IPS-18c (cell line): Measurements from ENCODE around the gene DTX4.

ENCODE experiments used
- H3K4me3 ChIP-seq: 2 replicates; pipeline ENCODE4 v1.7.0; 2013; ENCODE audit warnings: low read depth, mild to moderate bottlenecking, low read length, moderate library complexity; ENCODE audit not compliant: insufficient read depth
- H3K9me3 ChIP-seq: one replicate; pipeline ENCODE4 v1.6.1; 2013; ENCODE audit warnings: mild to moderate bottlenecking, low read length, moderate library complexity; ENCODE audit not compliant: control insufficient read depth, insufficient read depth

DTX4 gene

GRCh38 chr11:59184691-59185339 lies 12.9 kb downstream of the DTX4 start:
- H3K4me3 ChIP-seq, result no peak overlapping the region

GRCh38 chr11:59185386-59185945 lies 13.5 kb downstream of the DTX4 start:
- Histone ChIP-seq H3K4me3 (no peak overlapping the region), H3K9me3 (no peaks in the 10 kb centered on the region)

More at GRCh38 chr11:59184691-59185339, 12.9 kb downstream of the DTX4 start:
- no peaks in the 10 kb centered on the region for H3K9me3 ChIP-seq

- Histone ChIP-seq H3K4me3 (no peak overlapping the region), H3K9me3 (no peaks in the 10 kb centered on the region)
These were observed 14.2 kb downstream of the DTX4 start for GRCh38 chr11:59186130-59186594.

GRCh38 chr11:59187035-59187434 lies 15.1 kb downstream of the DTX4 start:
- H3K9me3 ChIP-seq, result no peaks in the 10 kb centered on the region
- H3K4me3 ChIP-seq, result no peak overlapping the region

GRCh38 chr11:59187587-59187986 lies 15.7 kb downstream of the DTX4 start:
- H3K9me3 ChIP-seq, result no peaks in the 10 kb centered on the region

GRCh38 chr11:59188954-59189353 lies 17.0 kb downstream of the DTX4 start:
- Histone ChIP-seq H3K9me3 (no peaks in the 10 kb centered on the region), H3K4me3 (no peak overlapping the region)

More at GRCh38 chr11:59187587-59187986, 15.7 kb downstream of the DTX4 start:
- no peak overlapping the region for H3K4me3 ChIP-seq

- Histone ChIP-seq H3K4me3 (no peak overlapping the region), H3K9me3 (no peaks in the 10 kb centered on the region)
These were observed 18.1 kb downstream of the DTX4 start for GRCh38 chr11:59189986-59190385.

- Histone ChIP-seq H3K9me3 (no peaks in the 10 kb centered on the region), H3K4me3 (no peak overlapping the region)
These were observed 19.2 kb downstream of the DTX4 start for GRCh38 chr11:59191095-59191494.

GRCh38 chr11:59191890-59192289 lies 20.0 kb downstream of the DTX4 start:
- Histone ChIP-seq H3K9me3 (no peaks in the 10 kb centered on the region), H3K4me3 (no peak overlapping the region)

GRCh38 chr11:59192446-59193020 lies 20.6 kb downstream of the DTX4 start:
- H3K9me3 ChIP-seq, result no peaks in the 10 kb centered on the region
- no peak overlapping the region for H3K4me3 ChIP-seq

GRCh38 chr11:59193587-59194130 lies 21.7 kb downstream of the DTX4 start:
- Histone ChIP-seq H3K4me3 (no peak overlapping the region), H3K9me3 (no peaks in the 10 kb centered on the region)

GRCh38 chr11:59195586-59195985 lies 23.7 kb downstream of the DTX4 start:
- H3K4me3 ChIP-seq, result no peak overlapping the region

GRCh38 chr11:59196777-59197176 lies 24.8 kb downstream of the DTX4 start:
- Histone ChIP-seq H3K4me3 (no peak overlapping the region), H3K9me3 (no peaks in the 10 kb centered on the region)

More at GRCh38 chr11:59195586-59195985, 23.7 kb downstream of the DTX4 start:
- no peaks in the 10 kb centered on the region for H3K9me3 ChIP-seq

- H3K9me3 ChIP-seq, result no peaks in the 10 kb centered on the region
- H3K4me3 ChIP-seq, result no peak overlapping the region
These were observed 26.1 kb downstream of the DTX4 start for GRCh38 chr11:59197991-59198390.

GRCh38 chr11:59198726-59199125 lies 26.8 kb downstream of the DTX4 start:
- no peak overlapping the region for H3K4me3 ChIP-seq
- H3K9me3 ChIP-seq, result no peaks in the 10 kb centered on the region

GRCh38 chr11:59199546-59200422 lies 27.9 kb downstream of the DTX4 start:
- Histone ChIP-seq H3K9me3 (no peaks in the 10 kb centered on the region), H3K4me3 (no peak overlapping the region)

- H3K9me3 ChIP-seq, result no peaks in the 10 kb centered on the region
- no peak overlapping the region for H3K4me3 ChIP-seq
These were observed 28.5 kb downstream of the DTX4 start for GRCh38 chr11:59200423-59200746.
